Measurements from ENCODE around the gene FUT1.
"Not testable (repeated sequence)": the region's sequence is repeated elsewhere in the genome, so short reads cannot be mapped to it uniquely, and the experiment has no call there.

The FUT1 gene

GRCh38 chr19:48770734-48771472 lies 18.5 kb upstream of the FUT1 start:
- H2AFZ ChIP-seq (ENCODE audit: low read depth, low read length): no peak overlapping the region
- no peaks in the 10 kb centered on the region for H3K9me3 ChIP-seq (ENCODE audit: insufficient read depth, low read length)
- no peak overlapping the region for H3K27ac ChIP-seq (ENCODE audit: low read length)
- no peaks in the 10 kb centered on the region for H3K79me2 ChIP-seq (ENCODE audit: low read length)
- peaks cover 6% of the 10 kb centered on the region; the same call in 1 of the 2 replicates for H3K4me1 ChIP-seq (ENCODE audit: low read length)
- no peak overlapping the region for H3K9ac ChIP-seq (ENCODE audit: low read length)
- no peak overlapping the region for H3K4me2 ChIP-seq (ENCODE audit: low read length)
- H3K4me3 ChIP-seq (ENCODE audit: low read length): no peak overlapping the region
- no peaks in the 10 kb centered on the region for H3K36me3 ChIP-seq (replicated peaks; ENCODE audit: low read depth, low read length)
- no peaks in the 10 kb centered on the region for H4K20me1 ChIP-seq (ENCODE audit: insufficient read depth, low read length)
- peaks cover 21% of the 10 kb centered on the region for H3K27me3 ChIP-seq (ENCODE audit: low read depth, low read length)
- TF ChIP-seq CTCF (IDR thresholded peaks at IDR 0.05; ENCODE audit: low read depth, low read length) (no peak), EZH2phosphoT487 (IDR thresholded peaks at IDR 0.05; ENCODE audit: low read depth) (no peak)

GRCh38 chr19:48770266-48770665 lies 17.8 kb upstream of the FUT1 start:
- Histone ChIP-seq H3K4me3 (ENCODE audit: low read length) (no peak overlapping the region), H3K36me3 (replicated peaks; ENCODE audit: low read depth, low read length) (no peaks in the 10 kb centered on the region), H3K4me2 (ENCODE audit: low read length) (no peak overlapping the region), H2AFZ (ENCODE audit: low read depth, low read length) (no peak overlapping the region), H3K27ac (ENCODE audit: low read length) (no peak overlapping the region), H3K4me1 (ENCODE audit: low read length) (peaks cover 6% of the 10 kb centered on the region; the same call in 1 of the 2 replicates), H4K20me1 (ENCODE audit: insufficient read depth, low read length) (no peaks in the 10 kb centered on the region), H3K9me3 (ENCODE audit: insufficient read depth, low read length) (no peaks in the 10 kb centered on the region), H3K79me2 (ENCODE audit: low read length) (no peaks in the 10 kb centered on the region), H3K9ac (ENCODE audit: low read length) (no peak overlapping the region), H3K27me3 (ENCODE audit: low read depth, low read length) (peaks cover 21% of the 10 kb centered on the region)
- TF ChIP-seq EZH2phosphoT487 (IDR thresholded peaks at IDR 0.05; ENCODE audit: low read depth) (no peak), CTCF (IDR thresholded peaks at IDR 0.05; ENCODE audit: low read depth, low read length) (no peak)

DNA sequence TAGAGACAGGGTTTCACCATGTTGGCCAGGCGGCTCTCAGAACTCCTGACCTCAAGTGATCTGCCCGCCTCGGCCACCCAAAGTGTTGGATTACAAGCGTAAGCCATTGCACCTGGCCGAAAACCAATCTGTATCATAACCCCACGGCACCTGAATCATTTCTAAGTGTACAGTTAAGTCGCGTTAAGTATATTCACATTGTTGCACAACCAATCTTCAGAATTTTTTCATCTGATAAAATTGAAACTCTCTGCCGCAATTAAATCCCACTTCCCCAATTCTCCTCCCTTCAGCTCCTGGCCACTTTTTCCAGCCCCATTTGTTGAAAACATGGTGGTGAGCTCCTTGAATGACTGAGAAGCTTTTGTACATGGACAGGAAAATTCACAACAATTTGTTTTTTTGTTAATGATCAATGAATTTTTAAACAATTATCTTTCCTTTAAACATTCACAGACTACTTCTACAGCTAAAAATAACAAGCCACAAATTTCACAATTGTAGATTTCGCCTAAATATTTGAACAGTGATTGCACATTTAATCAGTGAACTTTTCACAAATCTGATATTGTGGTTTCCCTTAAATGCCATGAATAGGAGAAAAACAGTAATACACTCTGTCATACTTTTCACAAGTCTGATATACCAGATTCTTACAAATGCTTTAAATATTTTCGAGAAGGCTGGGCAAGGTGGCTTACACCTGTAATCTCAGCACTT lies 16.7 kb upstream of the FUT1 start:
- no peak overlapping the region for H3K9ac ChIP-seq (ENCODE audit: low read length)
- H4K20me1 ChIP-seq (ENCODE audit: insufficient read depth, low read length): no peaks in the 10 kb centered on the region
- no peak overlapping the region for H3K4me3 ChIP-seq (ENCODE audit: low read length)
- H3K9me3 ChIP-seq (ENCODE audit: insufficient read depth, low read length): no peaks in the 10 kb centered on the region
- peaks cover 6% of the 10 kb centered on the region; the same call in 1 of the 2 replicates for H3K4me1 ChIP-seq (ENCODE audit: low read length)
- TF ChIP-seq CTCF (IDR thresholded peaks at IDR 0.05; ENCODE audit: low read depth, low read length) (no peak), EZH2phosphoT487 (IDR thresholded peaks at IDR 0.05; ENCODE audit: low read depth) (no peak)
- no peak overlapping the region for H2AFZ ChIP-seq (ENCODE audit: low read depth, low read length)
- H3K4me2 ChIP-seq (ENCODE audit: low read length): no peak overlapping the region
- no peak overlapping the region for H3K27ac ChIP-seq (ENCODE audit: low read length)
- H3K27me3 ChIP-seq (ENCODE audit: low read depth, low read length): peaks cover 21% of the 10 kb centered on the region
- H3K79me2 ChIP-seq (ENCODE audit: low read length): no peaks in the 10 kb centered on the region
- no peaks in the 10 kb centered on the region for H3K36me3 ChIP-seq (replicated peaks; ENCODE audit: low read depth, low read length)

DNA sequence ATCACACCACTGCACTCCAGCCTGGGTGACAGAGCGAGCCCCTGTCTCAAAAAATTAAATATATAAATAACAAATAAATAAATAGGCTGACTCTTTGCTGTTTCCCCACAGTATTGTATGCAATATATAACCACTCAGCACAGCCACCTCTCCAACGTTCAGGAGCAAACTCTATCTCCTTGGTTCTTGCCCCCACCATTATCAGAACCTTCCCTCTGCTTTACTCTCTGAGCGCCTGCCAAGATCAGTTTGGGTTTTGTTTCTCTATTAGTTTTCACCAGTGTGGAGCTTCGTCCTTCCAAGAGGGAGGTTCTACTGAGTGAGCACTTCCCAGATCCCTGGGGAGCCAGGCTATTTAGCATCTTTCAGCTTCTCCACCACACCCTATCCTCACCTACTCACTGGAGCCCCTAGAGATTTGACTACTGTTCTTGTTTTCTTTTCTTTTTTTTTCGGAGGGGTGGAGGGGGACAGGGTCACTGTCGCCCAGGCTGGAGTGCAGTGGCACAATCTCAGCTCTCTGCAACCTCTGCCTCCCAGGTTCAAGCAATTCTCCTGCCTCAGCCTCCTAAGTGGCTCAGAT lies 15.8 kb upstream of the FUT1 start:
- H3K4me3 ChIP-seq (ENCODE audit: low read length); H3K27ac ChIP-seq (ENCODE audit: low read length); H3K36me3 ChIP-seq (replicated peaks; ENCODE audit: low read depth, low read length); H3K9me3 ChIP-seq (ENCODE audit: insufficient read depth, low read length); H3K79me2 ChIP-seq (ENCODE audit: low read length); H4K20me1 ChIP-seq (ENCODE audit: insufficient read depth, low read length); H2AFZ ChIP-seq (ENCODE audit: low read depth, low read length); H3K9ac ChIP-seq (ENCODE audit: low read length); H3K4me2 ChIP-seq (ENCODE audit: low read length); H3K4me1 ChIP-seq (ENCODE audit: low read length): not testable (repeated sequence)
- H3K27me3 ChIP-seq (ENCODE audit: low read depth, low read length): peaks cover 21% of the 10 kb centered on the region

DNA sequence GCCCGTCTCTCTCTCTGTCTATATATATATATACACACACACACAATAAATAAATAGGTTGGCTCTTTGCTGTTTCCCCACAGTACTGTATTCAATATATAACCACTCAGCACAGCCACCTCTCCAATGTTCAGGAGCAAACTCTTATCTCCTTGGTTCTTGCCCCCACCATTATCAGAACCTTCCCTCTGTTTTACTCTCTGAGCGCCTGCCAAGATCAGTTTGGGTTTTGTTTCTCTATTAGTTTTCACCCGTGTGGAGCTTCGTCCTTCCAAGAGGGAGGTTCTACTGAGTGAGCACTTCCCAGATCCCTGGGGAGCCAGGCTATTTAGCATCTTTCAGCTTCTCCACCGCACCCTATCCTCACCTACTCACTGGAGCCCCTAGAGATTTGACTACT lies 13.4 kb upstream of the FUT1 start:
- not testable (repeated sequence) for H3K9ac ChIP-seq (ENCODE audit: low read length); H3K4me1 ChIP-seq (ENCODE audit: low read length); H3K27ac ChIP-seq (ENCODE audit: low read length); H3K36me3 ChIP-seq (replicated peaks; ENCODE audit: low read depth, low read length); H4K20me1 ChIP-seq (ENCODE audit: insufficient read depth, low read length); H3K4me3 ChIP-seq (ENCODE audit: low read length); H2AFZ ChIP-seq (ENCODE audit: low read depth, low read length); H3K4me2 ChIP-seq (ENCODE audit: low read length); H3K9me3 ChIP-seq (ENCODE audit: insufficient read depth, low read length); H3K79me2 ChIP-seq (ENCODE audit: low read length)
- H3K27me3 ChIP-seq (ENCODE audit: low read depth, low read length): peaks cover 19% of the 10 kb centered on the region

Measured in OCI-LY3 (cell line).